ENCODE results near the gene CKS1B. TPM values are rescaled to one million over a fixed set of nuclear protein-coding genes. Genes with fewer than 3 reads are reported as not detected.

The CKS1B gene
- total RNA-seq, 4 donors from 2014 or later, result 34.9 to 72.8 (median 55.3) TPM

DNA sequence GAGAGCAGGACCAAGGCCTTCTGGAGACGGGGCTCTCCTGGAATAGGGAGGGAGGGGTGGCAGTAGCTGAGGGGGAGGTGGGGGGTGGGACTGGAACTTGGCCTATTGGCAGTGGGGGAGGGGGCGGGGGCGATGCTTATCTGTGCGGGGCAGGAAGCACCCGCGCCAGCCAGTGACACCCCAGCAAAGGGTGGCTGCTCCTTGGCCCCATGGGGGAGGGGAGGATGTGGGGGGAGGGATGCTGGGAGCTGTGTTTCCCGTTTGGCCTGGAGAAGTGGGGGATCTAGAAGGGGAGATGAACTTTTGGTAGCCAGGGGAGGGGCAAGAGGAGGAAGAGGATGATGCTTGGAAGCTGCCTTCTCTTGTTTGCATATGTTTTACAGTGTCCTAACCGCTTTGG is 39.2 kb downstream of the CKS1B start:
- TF ChIP-seq POLR2A (IDR thresholded peaks at IDR 0.05), result no peak
- TF ChIP-seq, protein P1, sequence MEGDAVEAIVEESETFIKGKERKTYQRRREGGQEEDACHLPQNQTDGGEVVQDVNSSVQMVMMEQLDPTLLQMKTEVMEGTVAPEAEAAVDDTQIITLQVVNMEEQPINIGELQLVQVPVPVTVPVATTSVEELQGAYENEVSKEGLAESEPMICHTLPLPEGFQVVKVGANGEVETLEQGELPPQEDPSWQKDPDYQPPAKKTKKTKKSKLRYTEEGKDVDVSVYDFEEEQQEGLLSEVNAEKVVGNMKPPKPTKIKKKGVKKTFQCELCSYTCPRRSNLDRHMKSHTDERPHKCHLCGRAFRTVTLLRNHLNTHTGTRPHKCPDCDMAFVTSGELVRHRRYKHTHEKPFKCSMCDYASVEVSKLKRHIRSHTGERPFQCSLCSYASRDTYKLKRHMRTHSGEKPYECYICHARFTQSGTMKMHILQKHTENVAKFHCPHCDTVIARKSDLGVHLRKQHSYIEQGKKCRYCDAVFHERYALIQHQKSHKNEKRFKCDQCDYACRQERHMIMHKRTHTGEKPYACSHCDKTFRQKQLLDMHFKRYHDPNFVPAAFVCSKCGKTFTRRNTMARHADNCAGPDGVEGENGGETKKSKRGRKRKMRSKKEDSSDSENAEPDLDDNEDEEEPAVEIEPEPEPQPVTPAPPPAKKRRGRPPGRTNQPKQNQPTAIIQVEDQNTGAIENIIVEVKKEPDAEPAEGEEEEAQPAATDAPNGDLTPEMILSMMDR (IDR thresholded peaks at IDR 0.05), result no peak
- H3K27ac ChIP-seq, result peak overlapping the region; percentile 97 to 99 (median 98)
- intact Hi-C loops (cut with DNase I), result no loop called here
- no peaks in the 10 kb centered on the region for H3K9me3 ChIP-seq
- WGBS, 2 donors, result 27 to 43% methylated on average over 6 of the region's 8 CpGs
- peaks cover 77 to 100% (median 90%) of the 10 kb centered on the region in 3 donors for H3K4me1 ChIP-seq
- peaks cover 16 to 61% (median 34%) of the 10 kb centered on the region in 3 donors for H3K36me3 ChIP-seq
- DNase-seq, result no peak
- H3K27me3 ChIP-seq, result no peaks in the 10 kb centered on the region
- no peak overlapping the region for H3K4me3 ChIP-seq

DNA sequence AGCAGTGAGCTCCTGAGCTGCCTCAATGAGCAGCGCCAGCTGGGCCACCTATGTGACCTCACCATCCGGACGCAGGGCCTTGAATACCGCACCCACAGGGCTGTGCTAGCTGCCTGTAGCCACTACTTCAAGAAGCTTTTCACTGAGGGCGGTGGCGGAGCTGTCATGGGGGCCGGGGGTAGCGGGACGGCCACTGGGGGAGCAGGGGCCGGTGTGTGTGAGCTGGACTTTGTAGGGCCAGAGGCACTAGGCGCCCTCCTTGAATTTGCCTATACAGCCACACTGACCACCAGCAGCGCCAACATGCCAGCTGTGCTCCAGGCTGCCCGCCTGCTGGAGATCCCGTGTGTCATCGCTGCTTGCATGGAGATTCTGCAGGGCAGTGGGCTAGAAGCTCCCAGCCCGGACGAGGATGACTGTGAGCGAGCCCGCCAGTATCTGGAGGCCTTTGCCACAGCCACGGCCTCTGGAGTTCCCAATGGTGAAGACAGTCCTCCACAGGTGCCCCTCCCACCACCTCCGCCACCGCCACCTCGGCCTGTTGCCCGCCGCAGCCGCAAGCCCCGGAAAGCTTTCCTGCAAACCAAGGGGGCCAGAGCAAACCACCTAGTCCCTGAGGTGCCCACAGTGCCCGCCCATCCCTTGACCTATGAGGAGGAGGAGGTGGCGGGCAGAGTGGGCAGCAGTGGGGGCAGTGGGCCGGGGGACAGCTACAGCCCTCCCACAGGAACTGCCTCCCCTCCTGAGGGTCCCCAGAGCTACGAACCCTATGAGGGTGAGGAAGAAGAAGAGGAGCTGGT is 40.4 kb downstream of the CKS1B start:
- TF ChIP-seq, protein P1 (IDR thresholded peaks at IDR 0.05), result no peak
- TF ChIP-seq POLR2A (IDR thresholded peaks at IDR 0.05), result no peak
- Histone ChIP-seq H3K4me1 (peaks cover 86 to 100% (median 92%) of the 10 kb centered on the region in 3 donors), H3K4me3 (no peak overlapping the region), H3K36me3 (peaks cover 16 to 65% (median 34%) of the 10 kb centered on the region in 3 donors), H3K27me3 (no peaks in the 10 kb centered on the region), H3K9me3 (no peaks in the 10 kb centered on the region), H3K27ac (peak overlapping the region; percentile 85 to 99 (median 96))
- DNase-seq, result no peak
- intact Hi-C loops (cut with DNase I), result no loop called here
- 60 to 88% methylated on average over 1 to 3 of the region's 31 CpGs for WGBS, 2 donors

GRCh38 chr1:155015527-155016230 is 41.2 kb downstream of the CKS1B start:
- intact Hi-C loops (cut with DNase I), result no loop called here

GRCh38 chr1:155016231-155016831 is 41.9 kb downstream of the CKS1B start:
- intact Hi-C loops (cut with DNase I), result no loop called here
- H3K9me3 ChIP-seq, result no peaks in the 10 kb centered on the region
- H3K27ac ChIP-seq, result peak overlapping the region; percentile 85 to 99 (median 96)
- 72 to 83% methylated on average over 11 to 16 of the region's 26 CpGs for WGBS, 2 donors
- H3K27me3 ChIP-seq, result no peaks in the 10 kb centered on the region
- H3K4me3 ChIP-seq, result peak overlapping the region in 1 of 4 donors; percentile 68
- peaks cover 16 to 59% (median 29%) of the 10 kb centered on the region in 3 donors for H3K36me3 ChIP-seq
- H3K4me1 ChIP-seq, result peaks cover 74 to 98% (median 80%) of the 10 kb centered on the region in 3 donors
- no peak for TF ChIP-seq POLR2A (IDR thresholded peaks at IDR 0.05)
- TF ChIP-seq, protein P1 (IDR thresholded peaks at IDR 0.05), result no peak
- DNase-seq, result no peak

More at GRCh38 chr1:155015527-155016230, 41.2 kb downstream of the CKS1B start:
- Histone ChIP-seq H3K27me3 (no peaks in the 10 kb centered on the region), H3K27ac (peak overlapping the region; percentile 85 to 99 (median 96)), H3K4me1 (peaks cover 81 to 98% (median 86%) of the 10 kb centered on the region in 3 donors), H3K36me3 (peaks cover 16 to 59% (median 32%) of the 10 kb centered on the region in 3 donors), H3K9me3 (no peaks in the 10 kb centered on the region), H3K4me3 (no peak overlapping the region)
- no peak for TF ChIP-seq POLR2A (IDR thresholded peaks at IDR 0.05)
- TF ChIP-seq, protein P1 (IDR thresholded peaks at IDR 0.05), result no peak
- DNase-seq, result no peak
- WGBS, 2 donors, result 43 to 53% methylated on average over 4 to 10 of the region's 16 CpGs
